Measurements from ENCODE around the gene OR8B8. TPM values are rescaled to one million over a fixed set of nuclear protein-coding genes. Genes with fewer than 3 reads are reported as not detected.
"Not testable (repeated sequence)": the region's sequence is repeated elsewhere in the genome, so short reads cannot be mapped to it uniquely, and the experiment has no call there.

OR8B8 gene
- total RNA-seq, 1 donor from 2014 or later, result not detected

GRCh38 chr11:124463990-124464389 is 18.5 kb upstream of the OR8B8 start:
- no peak for DNase-seq (ENCODE audit: low read depth)
- no peak for TF ChIP-seq CTCF (conservative IDR thresholded peaks at IDR 0.05; ENCODE audit: low read depth, low read length)
- no peak overlapping the region for H3K4me3 ChIP-seq (ENCODE audit: low read depth, low read length)

- no peak for TF ChIP-seq CTCF (conservative IDR thresholded peaks at IDR 0.05; ENCODE audit: low read depth, low read length)
- no peak overlapping the region for H3K4me3 ChIP-seq (ENCODE audit: low read depth, low read length)
- DNase-seq (ENCODE audit: low read depth), result no peak
Observed at GRCh38 chr11:124463324-124463723, 17.8 kb upstream of the OR8B8 start.

GRCh38 chr11:124460459-124460858 is 15.0 kb upstream of the OR8B8 start:
- no peak for TF ChIP-seq CTCF (conservative IDR thresholded peaks at IDR 0.05; ENCODE audit: low read depth, low read length)
- H3K4me3 ChIP-seq (ENCODE audit: low read depth, low read length), result no peak overlapping the region
- no peak for DNase-seq (ENCODE audit: low read depth)

GRCh38 chr11:124459379-124459778 is 13.9 kb upstream of the OR8B8 start:
- not testable (repeated sequence) for H3K4me3 ChIP-seq (ENCODE audit: low read depth, low read length); DNase-seq (ENCODE audit: low read depth)

- no peak for DNase-seq (ENCODE audit: low read depth)
- TF ChIP-seq CTCF (conservative IDR thresholded peaks at IDR 0.05; ENCODE audit: low read depth, low read length), result no peak
- no peak overlapping the region for H3K4me3 ChIP-seq (ENCODE audit: low read depth, low read length)
Observed at GRCh38 chr11:124454552-124454951, 9.1 kb upstream of the OR8B8 start.

- no peak overlapping the region for H3K4me3 ChIP-seq (ENCODE audit: low read depth, low read length)
- no peak for DNase-seq (ENCODE audit: low read depth)
- TF ChIP-seq CTCF (conservative IDR thresholded peaks at IDR 0.05; ENCODE audit: low read depth, low read length), result no peak
Observed at GRCh38 chr11:124446916-124447315, 1.4 kb upstream of the OR8B8 start.

- no peak for TF ChIP-seq CTCF (conservative IDR thresholded peaks at IDR 0.05; ENCODE audit: low read depth, low read length)
- H3K4me3 ChIP-seq (ENCODE audit: low read depth, low read length), result no peak overlapping the region
- no peak for DNase-seq (ENCODE audit: low read depth)
Observed at GRCh38 chr11:124442847-124443246, 2.6 kb downstream of the OR8B8 start.

GRCh38 chr11:124442442-124442841 is 3.1 kb downstream of the OR8B8 start:
- H3K4me3 ChIP-seq (ENCODE audit: low read depth, low read length), result no peak overlapping the region
- no peak for DNase-seq (ENCODE audit: low read depth)
- peak; percentile 18 for TF ChIP-seq CTCF (conservative IDR thresholded peaks at IDR 0.05; ENCODE audit: low read depth, low read length)
